GM18951 (cell line): ENCODE measurements around the gene SDF2L1.
"Not testable (repeated sequence)": the region's sequence is repeated elsewhere in the genome, so short reads cannot be mapped to it uniquely, and the experiment has no call there.

Source experiments
- POLR2A ChIP-seq: IDR thresholded peaks from 4 replicates; pipeline ENCODE4 v1.6.1; 2011; ENCODE audit warnings: mild to moderate bottlenecking; ENCODE audit not compliant: insufficient read length, insufficient read depth; ENCODE audit errors: extremely low read depth
- in situ Hi-C: fragments of 300-500 bp; cut with MboI; formaldehyde crosslinking; loops from one replicate; pipeline ENCODE4 v1.12.0; 2022; ENCODE audit warnings: low sequenced_read_pairs, mixed read lengths, inconsistent platforms; ENCODE audit not compliant: unreplicated experiment

Gene SDF2L1

GRCh38 chr22:21684492-21685163, 42.5 kb downstream of the SDF2L1 start:
- TF ChIP-seq POLR2A, result no peak
- in situ Hi-C loops, result no loop called here

GRCh38 chr22:21685164-21685513, 43.0 kb downstream of the SDF2L1 start:
- no peak for TF ChIP-seq POLR2A

GRCh38 chr22:21686193-21686608, 44.1 kb downstream of the SDF2L1 start:
- in situ Hi-C loops, result no loop called here
- TF ChIP-seq POLR2A, result no peak

More at GRCh38 chr22:21685164-21685513, 43.0 kb downstream of the SDF2L1 start:
- in situ Hi-C loops, result no loop called here

- no peak for TF ChIP-seq POLR2A
- in situ Hi-C loops, result no loop called here
Observed at GRCh38 chr22:21686634-21687393, 44.7 kb downstream of the SDF2L1 start.

GRCh38 chr22:21687685-21688259, 45.7 kb downstream of the SDF2L1 start:
- in situ Hi-C loops, result no loop called here
- no peak for TF ChIP-seq POLR2A

GRCh38 chr22:21688341-21688705, 46.2 kb downstream of the SDF2L1 start:
- in situ Hi-C loops, result no loop called here
- no peak for TF ChIP-seq POLR2A

- in situ Hi-C loops, result no loop called here
- TF ChIP-seq POLR2A, result no peak
Observed at GRCh38 chr22:21688706-21689381, 46.7 kb downstream of the SDF2L1 start.

- TF ChIP-seq POLR2A, result no peak
- in situ Hi-C loops, result no loop called here
Observed at GRCh38 chr22:21690401-21690801, 48.3 kb downstream of the SDF2L1 start.

GRCh38 chr22:21691816-21692215, 49.7 kb downstream of the SDF2L1 start:
- in situ Hi-C loops, result no loop called here
- no peak for TF ChIP-seq POLR2A

- in situ Hi-C loops, result not testable (repeated sequence)
Observed at GRCh38 chr22:21692856-21693255, 50.8 kb downstream of the SDF2L1 start.

GRCh38 chr22:21693333-21693998, 51.4 kb downstream of the SDF2L1 start:
- TF ChIP-seq POLR2A, result no peak
- in situ Hi-C loops, result no loop called here
